ENCODE measurements around the gene PRAMEF7.
"Not testable (repeated sequence)": the region's sequence is repeated elsewhere in the genome, so short reads cannot be mapped to it uniquely, and the experiment has no call there.

PRAMEF7 gene

GRCh38 chr1:12916310-12916709 is at the start of gene PRAMEF7:
Gene PRAMEF7 (plus strand): TSS chr1:12916610. CDS start chr1:12917693, 1,083 bp downstream.
- DNase-seq, result not testable (repeated sequence)

GRCh38 chr1:12878453-12878852 is 38.0 kb upstream of the PRAMEF7 start:
- DNase-seq, result not testable (repeated sequence)

GRCh38 chr1:12886101-12886500 is 30.3 kb upstream of the PRAMEF7 start, which contains the start of gene PRAMEF4:
Gene PRAMEF4 (minus strand): TSS chr1:12886201. CDS start chr1:12883394, 2,807 bp downstream.
- not testable (repeated sequence) for DNase-seq

DNA sequence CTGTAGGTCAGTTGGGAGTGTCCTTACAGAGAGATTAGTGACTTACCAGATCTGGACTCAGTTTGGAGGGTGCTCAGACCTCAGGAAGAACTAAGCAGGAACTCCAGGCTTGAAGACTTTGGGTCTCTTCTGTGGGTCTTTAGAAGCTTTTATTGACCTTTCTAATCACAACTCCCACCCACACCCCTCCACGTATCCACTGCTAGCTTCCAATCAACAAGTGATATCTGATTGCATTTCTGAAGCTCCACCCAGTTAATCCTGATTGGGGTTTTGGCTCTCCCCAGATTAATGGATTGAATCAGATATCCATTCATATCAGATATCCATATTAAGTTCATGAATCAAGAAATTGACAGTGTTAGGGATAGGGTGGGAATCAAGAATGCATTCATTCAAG is 18.2 kb upstream of the PRAMEF7 start, which contains the start of gene PRAMEF10:
PRAMEF10 (minus strand) TSS at position 101 of the 400 bp plus-strand sequence. CDS start 2,423 bp downstream, outside the sequence.
- DNase-seq, result not testable (repeated sequence)

DNA sequence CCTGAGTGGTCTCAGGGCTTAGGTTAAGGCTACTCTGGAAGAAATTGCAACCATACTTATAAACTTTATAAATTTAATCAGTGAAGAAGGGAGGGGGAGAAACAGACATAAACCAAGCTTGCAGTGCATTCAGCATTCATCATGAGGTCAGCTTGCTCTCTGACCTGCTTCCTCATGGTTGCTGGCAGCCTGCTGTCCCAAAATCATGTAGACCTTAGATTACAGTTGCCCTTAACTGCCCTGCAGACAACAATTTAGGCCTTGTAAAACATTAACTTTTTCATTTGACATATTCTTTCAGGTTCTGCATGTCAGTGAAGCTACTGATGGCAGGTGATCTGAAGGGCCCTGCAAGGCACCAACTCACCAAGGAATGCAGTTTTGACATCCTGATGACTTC is 17.2 kb upstream of the PRAMEF7 start:
- not testable (repeated sequence) for DNase-seq

DNA sequence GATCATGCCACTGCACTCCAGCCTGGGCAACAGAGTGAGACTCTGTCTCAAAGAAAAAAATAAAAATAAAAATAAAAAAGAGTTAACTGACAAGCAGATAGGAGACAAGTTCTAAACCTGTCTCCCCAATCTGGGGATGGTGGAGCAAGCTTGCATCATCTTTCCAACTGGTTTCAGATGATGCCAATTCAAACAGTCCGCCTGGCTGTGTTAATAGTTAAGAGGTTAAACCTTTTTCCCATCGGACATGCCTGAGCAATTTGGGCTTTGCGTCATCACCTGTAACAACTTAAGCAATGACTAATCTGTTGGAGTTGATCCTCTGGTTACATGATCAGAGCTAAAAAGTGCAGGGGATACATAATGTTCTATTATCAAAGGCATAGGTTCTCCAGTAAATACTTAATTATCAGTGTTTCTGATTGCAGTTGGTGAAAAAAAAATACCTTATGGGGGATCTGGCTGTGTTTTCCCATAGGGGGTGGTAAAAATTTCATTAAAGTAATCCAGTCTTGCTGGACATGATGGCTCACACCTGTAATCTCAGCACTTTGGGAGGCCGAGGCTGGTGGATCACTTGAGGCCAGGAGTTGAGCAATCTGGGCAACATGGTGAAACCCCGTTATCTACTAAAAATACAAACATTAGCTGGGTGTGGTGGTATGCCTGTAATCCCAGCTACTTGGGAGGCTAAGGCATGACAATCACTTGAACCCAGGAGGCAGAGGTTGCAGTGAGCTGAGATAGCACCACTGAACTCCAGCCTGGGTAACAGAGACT is 12.4 kb upstream of the PRAMEF7 start:
- not testable (repeated sequence) for DNase-seq

DNA sequence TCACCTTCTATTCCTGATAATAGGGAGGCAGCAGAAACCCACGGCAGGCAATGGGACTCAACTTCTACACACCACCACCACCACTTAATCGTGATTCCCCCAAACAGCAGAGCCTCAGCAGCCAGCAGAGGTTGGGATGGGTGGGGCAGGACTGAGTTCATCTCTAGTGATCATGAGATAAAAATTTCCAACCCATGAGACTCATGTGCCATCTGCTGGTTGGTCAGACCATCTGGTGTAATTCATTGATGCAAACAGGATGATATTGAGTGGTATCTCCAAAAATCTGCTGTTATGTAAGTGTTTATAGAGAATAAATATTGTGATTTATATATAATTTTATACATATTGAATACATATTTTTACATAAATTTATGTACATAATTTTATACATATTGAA is 5.3 kb downstream of the PRAMEF7 start:
- DNase-seq, result not testable (repeated sequence)

DNA sequence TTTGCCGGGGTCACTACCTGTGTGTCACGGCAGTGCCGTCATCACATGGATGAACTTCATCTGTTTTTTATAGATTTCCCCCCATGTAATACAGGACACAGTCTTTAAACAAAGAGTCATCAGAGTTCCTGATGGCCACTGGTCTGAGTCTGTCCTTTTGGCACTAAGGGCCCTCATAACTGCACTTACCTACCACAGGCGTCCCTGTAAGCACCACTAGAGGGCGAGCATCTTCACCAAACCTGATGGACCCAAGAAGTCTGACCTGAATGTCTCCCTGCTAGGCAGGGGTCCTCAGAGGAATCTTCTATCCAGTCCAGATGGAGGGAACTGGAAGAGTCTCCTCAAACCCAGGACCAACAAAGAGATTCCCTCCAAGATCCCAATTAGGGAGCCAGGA is 8.0 kb downstream of the PRAMEF7 start:
- not testable (repeated sequence) for DNase-seq

GRCh38 chr1:12947480-12947879 is 31.1 kb downstream of the PRAMEF7 start, which contains the start of gene PRAMEF6:
Gene PRAMEF6 (minus strand): TSS chr1:12947580. CDS start chr1:12942518, 5,062 bp downstream.
- not testable (repeated sequence) for DNase-seq
